RWPE2 (cell line): ENCODE data around the gene SULT1C2.
A peak's percentile ranks its signal among the peaks of the same experiment; 100 is the strongest.

Experiments used
- ATAC-seq: fragments of 200-7000 bp; cut with Tn5 transposase; 3 replicates; pipeline ENCODE4 v1.9.1; 2021; ENCODE audit warnings: low read depth
- DNase-seq: peaks from one replicate; pipeline ENCODE4 v3.0.0-alpha.2; 2020; ENCODE audit warnings: low spot score
- H3K27ac ChIP-seq: fragments of 450-650 bp; 2 replicates; pipeline ENCODE4 v1.5.1; 2017; ENCODE audit warnings: mild to moderate bottlenecking; ENCODE audit not compliant: poor library complexity, severe bottlenecking
- H3K27me3 ChIP-seq: fragments of 250-450 bp; sonication (Bioruptor Pico); 2 replicates; pipeline ENCODE4 v1.5.1; 2021; ENCODE audit warnings: mild to moderate bottlenecking, moderate library complexity; ENCODE audit not compliant: insufficient read depth, poor library complexity, severe bottlenecking
- H3K36me3 ChIP-seq: fragments of 250-450 bp; sonication (Bioruptor Pico); 2 replicates; pipeline ENCODE4 v1.5.1; 2020; ENCODE audit warnings: low read depth, mild to moderate bottlenecking, moderate library complexity
- H3K4me1 ChIP-seq: fragments of 250-450 bp; sonication (Bioruptor Pico); 2 replicates; pipeline ENCODE4 v1.5.1; 2021; ENCODE audit warnings: mild to moderate bottlenecking, moderate library complexity; ENCODE audit not compliant: insufficient read depth, poor library complexity, severe bottlenecking
- H3K4me3 ChIP-seq: fragments of 250-450 bp; sonication (Bioruptor Pico); 2 replicates; pipeline ENCODE4 v1.5.1; 2021; ENCODE audit warnings: mild to moderate bottlenecking, moderate library complexity; ENCODE audit not compliant: severe bottlenecking
- H3K9me3 ChIP-seq: fragments of 250-450 bp; sonication (Bioruptor Pico); 2 replicates; pipeline ENCODE4 v1.5.1; 2021; ENCODE audit warnings: mild to moderate bottlenecking, moderate library complexity; ENCODE audit not compliant: severe bottlenecking
- CTCF ChIP-seq: fragments of 450-650 bp; IDR thresholded peaks from one replicate; pipeline ENCODE4 v1.5.1; 2017; ENCODE audit warnings: mild to moderate bottlenecking, moderate library complexity; ENCODE audit not compliant: poor library complexity, severe bottlenecking

Gene SULT1C2

GRCh38 chr2:108285616-108286015 lies 3.1 kb upstream of the SULT1C2 start:
- Histone ChIP-seq H3K9me3 (no peaks in the 10 kb centered on the region), H3K36me3 (no peaks in the 10 kb centered on the region), H3K27ac (no peak overlapping the region), H3K4me3 (no peak overlapping the region), H3K27me3 (no peaks in the 10 kb centered on the region), H3K4me1 (no peaks in the 10 kb centered on the region)
- ATAC-seq (no peak), DNase-seq (no peak)
- no peak for TF ChIP-seq CTCF

- no peak for TF ChIP-seq CTCF
- Histone ChIP-seq H3K27ac (no peak overlapping the region), H3K4me3 (no peak overlapping the region), H3K9me3 (no peaks in the 10 kb centered on the region), H3K36me3 (no peaks in the 10 kb centered on the region), H3K27me3 (no peaks in the 10 kb centered on the region), H3K4me1 (no peaks in the 10 kb centered on the region)
- ATAC-seq (no peak), DNase-seq (no peak)
Observed at GRCh38 chr2:108287169-108287568, 1.5 kb upstream of the SULT1C2 start.

GRCh38 chr2:108293850-108294249 lies 5.2 kb downstream of the SULT1C2 start:
- no peak for TF ChIP-seq CTCF
- DNase-seq (no peak), ATAC-seq (no peak)
- Histone ChIP-seq H3K4me3 (no peak overlapping the region), H3K27me3 (no peaks in the 10 kb centered on the region), H3K36me3 (no peaks in the 10 kb centered on the region), H3K4me1 (peaks cover 2% of the 10 kb centered on the region), H3K27ac (no peak overlapping the region), H3K9me3 (no peaks in the 10 kb centered on the region)

GRCh38 chr2:108297436-108298141 lies 8.9 kb downstream of the SULT1C2 start:
- Histone ChIP-seq H3K36me3 (no peaks in the 10 kb centered on the region), H3K9me3 (no peaks in the 10 kb centered on the region), H3K27me3 (no peaks in the 10 kb centered on the region), H3K4me3 (no peak overlapping the region), H3K4me1 (peaks cover 2% of the 10 kb centered on the region), H3K27ac (peak overlapping the region; percentile 36)
- TF ChIP-seq CTCF: no peak
- DNase-seq (peak; percentile 74), ATAC-seq (peak; percentile 100)

GRCh38 chr2:108301558-108301957 lies 12.9 kb downstream of the SULT1C2 start:
- no peak for DNase-seq
- H3K27me3 ChIP-seq: no peaks in the 10 kb centered on the region
- ATAC-seq: no peak

More at GRCh38 chr2:108301558-108301957, 12.9 kb downstream of the SULT1C2 start:
- Histone ChIP-seq H3K9me3 (no peaks in the 10 kb centered on the region), H3K27ac (no peak overlapping the region), H3K4me1 (peaks cover 2% of the 10 kb centered on the region), H3K36me3 (no peaks in the 10 kb centered on the region), H3K4me3 (no peak overlapping the region)
- no peak for TF ChIP-seq CTCF
